GM21529 (cell line): ENCODE data around the gene TAAR5.
"Not testable (repeated sequence)": the region's sequence is repeated elsewhere in the genome, so short reads cannot be mapped to it uniquely, and the experiment has no call there.

Source experiments
- ATAC-seq: cut with Tn5 transposase; IDR thresholded peaks from one replicate; pipeline ENCODE4 v1.9.1; 2021; ENCODE audit not compliant: unreplicated experiment

TAAR5 gene

GRCh38 chr6:132571774-132572173 lies 17.8 kb downstream of the TAAR5 start:
- ATAC-seq, result no peak

- no peak for ATAC-seq
Measured at GRCh38 chr6:132570221-132570777, 19.2 kb downstream of the TAAR5 start, which contains the start of gene TAAR6. Gene TAAR6, plus strand, starts transcription at chr6:132570322. Its CDS starts 0 bp downstream, at chr6:132570322.

- no peak for ATAC-seq
Measured at GRCh38 chr6:132569170-132569569, 20.4 kb downstream of the TAAR5 start.

GRCh38 chr6:132568611-132569010 lies 20.9 kb downstream of the TAAR5 start:
- no peak for ATAC-seq

GRCh38 chr6:132567566-132567965 lies 22.0 kb downstream of the TAAR5 start:
- ATAC-seq, result no peak

- no peak for ATAC-seq
Measured at GRCh38 chr6:132566404-132566803, 23.1 kb downstream of the TAAR5 start.

- not testable (repeated sequence) for ATAC-seq
Measured at GRCh38 chr6:132560087-132560486, 29.5 kb downstream of the TAAR5 start.

GRCh38 chr6:132552372-132552771 lies 37.2 kb downstream of the TAAR5 start, which contains the start of gene TAAR8:
Gene TAAR8, plus strand, starts transcription at chr6:132552672. Its CDS starts 21 bp downstream, at chr6:132552693.
- ATAC-seq, result no peak

- ATAC-seq, result no peak
Measured at GRCh38 chr6:132551214-132551613, 38.3 kb downstream of the TAAR5 start.

- ATAC-seq, result no peak
Measured at GRCh38 chr6:132548746-132549463, 40.6 kb downstream of the TAAR5 start.

- no peak for ATAC-seq
Measured at GRCh38 chr6:132544826-132545225, 44.7 kb downstream of the TAAR5 start.
